ENCODE measurements around the gene SELENOP. TPM values are rescaled to one million over a fixed set of nuclear protein-coding genes. Genes with fewer than 3 reads are reported as not detected.
A peak's percentile ranks its signal among the peaks of the same experiment; 100 is the strongest.

SELENOP gene
- total RNA-seq, 4 donors from 2014 or later, result 79.2 to 489 (median 247) TPM

DNA sequence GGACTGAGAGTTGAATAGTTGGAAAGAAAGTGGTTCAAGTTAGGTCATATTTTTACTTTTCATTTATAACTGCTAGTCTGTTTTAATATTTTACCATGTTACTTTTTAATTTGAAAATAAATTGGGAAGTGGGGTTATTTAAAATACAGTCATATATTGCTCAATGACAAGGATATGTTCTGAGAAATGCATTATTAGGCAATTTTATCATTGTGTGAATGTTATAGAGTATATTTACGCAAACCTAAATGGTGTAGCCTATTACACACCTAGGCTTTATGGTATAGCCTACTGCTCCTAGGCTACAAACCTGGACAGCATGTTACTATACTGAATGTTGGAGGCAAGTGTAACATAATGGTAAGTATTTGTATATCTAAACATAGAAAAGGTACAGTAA lies 49.9 kb downstream of the SELENOP start:
- no peak for TF ChIP-seq POLR2A (IDR thresholded peaks at IDR 0.05)
- no peak for TF ChIP-seq EP300 (IDR thresholded peaks at IDR 0.05)
- TF ChIP-seq, protein P1, sequence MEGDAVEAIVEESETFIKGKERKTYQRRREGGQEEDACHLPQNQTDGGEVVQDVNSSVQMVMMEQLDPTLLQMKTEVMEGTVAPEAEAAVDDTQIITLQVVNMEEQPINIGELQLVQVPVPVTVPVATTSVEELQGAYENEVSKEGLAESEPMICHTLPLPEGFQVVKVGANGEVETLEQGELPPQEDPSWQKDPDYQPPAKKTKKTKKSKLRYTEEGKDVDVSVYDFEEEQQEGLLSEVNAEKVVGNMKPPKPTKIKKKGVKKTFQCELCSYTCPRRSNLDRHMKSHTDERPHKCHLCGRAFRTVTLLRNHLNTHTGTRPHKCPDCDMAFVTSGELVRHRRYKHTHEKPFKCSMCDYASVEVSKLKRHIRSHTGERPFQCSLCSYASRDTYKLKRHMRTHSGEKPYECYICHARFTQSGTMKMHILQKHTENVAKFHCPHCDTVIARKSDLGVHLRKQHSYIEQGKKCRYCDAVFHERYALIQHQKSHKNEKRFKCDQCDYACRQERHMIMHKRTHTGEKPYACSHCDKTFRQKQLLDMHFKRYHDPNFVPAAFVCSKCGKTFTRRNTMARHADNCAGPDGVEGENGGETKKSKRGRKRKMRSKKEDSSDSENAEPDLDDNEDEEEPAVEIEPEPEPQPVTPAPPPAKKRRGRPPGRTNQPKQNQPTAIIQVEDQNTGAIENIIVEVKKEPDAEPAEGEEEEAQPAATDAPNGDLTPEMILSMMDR (IDR thresholded peaks at IDR 0.05), result no peak
- no peaks in the 10 kb centered on the region for H3K9me3 ChIP-seq
- WGBS, 2 donors (ENCODE audit: low coverage in 1 of 2), result 94 to 100% methylated on average over 1 of the region's 1 CpG

DNA sequence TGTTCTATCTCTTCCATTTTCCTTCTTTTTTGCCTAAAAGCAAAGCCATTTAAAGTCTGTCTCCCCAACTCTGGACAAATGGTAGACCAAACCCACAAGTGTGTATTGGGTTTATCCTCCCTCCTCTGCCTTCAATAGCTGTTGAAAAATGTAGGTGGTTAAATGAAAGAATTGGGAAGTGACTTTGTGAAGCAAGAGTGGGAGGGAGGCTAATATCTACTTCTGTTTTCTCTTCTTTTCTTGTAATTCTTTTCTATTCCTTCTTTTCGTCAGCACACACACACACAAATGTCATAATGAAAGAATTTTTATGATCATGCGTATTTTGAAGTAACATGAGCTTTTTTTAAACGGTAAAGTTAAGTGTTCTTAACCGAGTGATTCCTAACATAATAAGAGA lies 51.3 kb downstream of the SELENOP start:
- no peak overlapping the region for H3K27ac ChIP-seq
- ATAC-seq, result no peak
- 76 to 85% methylated on average over 3 to 4 of the region's 4 CpGs for WGBS, 2 donors (ENCODE audit: low coverage in 1 of 2)
- no peaks in the 10 kb centered on the region for H3K4me1 ChIP-seq
- H3K9me3 ChIP-seq, result no peaks in the 10 kb centered on the region
- H3K4me3 ChIP-seq, result no peak overlapping the region
- no peaks in the 10 kb centered on the region for H3K36me3 ChIP-seq
- TF ChIP-seq EP300 (IDR thresholded peaks at IDR 0.05), result no peak
- TF ChIP-seq, protein P1 (IDR thresholded peaks at IDR 0.05), result no peak
- TF ChIP-seq POLR2A (IDR thresholded peaks at IDR 0.05), result no peak
- TF ChIP-seq POLR2AphosphoS5 (IDR thresholded peaks at IDR 0.05), result no peak
- H3K27me3 ChIP-seq, result peaks cover 4% of the 10 kb centered on the region

More for the DNA sequence above, 49.9 kb downstream of the SELENOP start:
- peaks cover 4% of the 10 kb centered on the region for H3K27me3 ChIP-seq
- no peaks in the 10 kb centered on the region for H3K36me3 ChIP-seq
- no peaks in the 10 kb centered on the region for H3K4me1 ChIP-seq
- no peak overlapping the region for H3K4me3 ChIP-seq
- H3K27ac ChIP-seq, result no peak overlapping the region
- ATAC-seq, result no peak

DNA sequence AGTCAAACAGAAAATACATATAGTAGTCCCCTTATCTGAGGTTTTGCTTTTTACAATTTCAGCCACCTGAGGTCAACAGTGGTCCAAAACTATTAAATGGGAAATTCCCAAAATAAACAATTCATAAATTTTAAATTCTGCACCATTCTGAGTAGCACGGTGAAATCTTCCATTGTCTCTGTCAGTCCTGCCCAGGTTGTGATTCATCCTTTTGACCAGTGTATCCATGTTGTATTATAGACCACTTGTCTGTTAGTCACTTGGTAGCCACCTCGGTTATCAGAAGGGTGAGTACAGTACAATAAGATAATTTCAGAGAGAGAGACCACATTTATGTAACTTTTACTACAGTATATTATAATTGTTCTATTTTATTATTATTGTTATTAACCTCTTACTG lies 52.2 kb downstream of the SELENOP start:
- ATAC-seq, result no peak
- no peaks in the 10 kb centered on the region for H3K4me1 ChIP-seq
- H3K4me3 ChIP-seq, result no peak overlapping the region
- no peak overlapping the region for H3K27ac ChIP-seq
- WGBS, 2 donors (ENCODE audit: low coverage in 1 of 2), result 70 to 85% methylated on average over 2 of the region's 2 CpGs
- H3K9me3 ChIP-seq, result no peaks in the 10 kb centered on the region
- TF ChIP-seq POLR2AphosphoS5 (IDR thresholded peaks at IDR 0.05), result no peak
- TF ChIP-seq EP300 (IDR thresholded peaks at IDR 0.05), result no peak
- TF ChIP-seq, protein P1 (IDR thresholded peaks at IDR 0.05), result no peak
- no peak for TF ChIP-seq POLR2A (IDR thresholded peaks at IDR 0.05)
- no peaks in the 10 kb centered on the region for H3K36me3 ChIP-seq
- peaks cover 4% of the 10 kb centered on the region for H3K27me3 ChIP-seq

DNA sequence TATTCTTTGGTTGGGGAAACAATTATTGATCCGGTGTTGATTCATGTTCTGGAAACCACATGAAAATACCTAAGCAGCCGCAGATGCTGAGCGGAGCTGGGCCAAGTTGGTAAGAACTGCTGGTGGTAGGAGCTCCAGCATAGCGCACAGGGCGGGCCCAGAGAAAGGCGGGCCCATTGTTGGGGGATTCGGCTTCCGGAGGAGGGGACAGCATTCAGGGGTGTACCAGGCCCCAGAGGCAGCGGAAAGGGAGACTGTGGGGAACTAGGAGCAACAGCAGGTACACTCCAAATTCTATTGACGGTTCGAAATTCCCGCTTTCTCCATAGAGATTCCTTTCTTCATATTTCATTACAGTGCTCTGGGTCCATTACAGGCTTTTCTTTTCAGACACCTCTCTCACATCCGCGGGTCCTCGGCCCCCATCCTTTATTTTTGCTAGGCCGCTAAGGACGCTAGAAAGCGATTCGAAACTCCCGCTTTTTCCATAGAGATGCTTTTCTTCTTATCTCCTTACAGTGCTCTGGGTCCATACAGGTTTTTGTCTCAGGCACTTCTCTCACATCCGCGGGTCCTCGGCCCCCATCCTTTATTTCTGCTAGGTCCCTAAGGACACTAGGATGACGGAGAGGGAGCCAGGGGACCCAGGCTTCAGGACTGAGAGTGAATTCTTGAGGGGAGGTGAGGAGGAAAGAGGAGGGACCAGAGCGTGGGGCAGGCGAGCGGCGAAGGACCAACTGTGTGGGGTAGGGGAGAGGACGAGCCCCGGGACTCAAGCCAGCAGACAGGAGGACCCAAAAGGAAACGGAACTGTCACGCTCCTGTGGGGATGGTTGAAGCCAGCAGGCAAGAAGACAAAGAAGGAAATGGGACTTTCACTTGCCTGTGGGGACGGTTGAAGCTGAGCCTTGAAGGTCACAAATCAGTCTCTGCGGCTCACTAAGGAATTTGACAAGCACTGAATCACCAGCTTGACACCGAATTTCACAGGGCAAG lies 54.8 kb downstream of the SELENOP start, which contains the start of gene CCDC152:
Gene CCDC152, plus strand, starts transcription at position 213 of the 996 bp plus-strand sequence. CDS start 2,304 bp downstream, outside the sequence.
- H3K4me1 ChIP-seq, result no peaks in the 10 kb centered on the region
- TF ChIP-seq POLR2A (IDR thresholded peaks at IDR 0.05) (no peak), POLR2AphosphoS5 (IDR thresholded peaks at IDR 0.05) (no peak), EP300 (IDR thresholded peaks at IDR 0.05) (no peak)
- TF ChIP-seq, protein P1 (IDR thresholded peaks at IDR 0.05), result no peak
- 32 to 43% methylated on average over 20 to 26 of the region's 35 CpGs for WGBS, 2 donors (ENCODE audit: low coverage in 1 of 2)
- ATAC-seq, result no peak
- no peak within 1 kb of the TSS for H3K27ac ChIP-seq
- peaks cover 4% of the 10 kb centered on the region for H3K27me3 ChIP-seq
- no peaks in the 10 kb centered on the region for H3K36me3 ChIP-seq
- peak within 1 kb of the TSS in 1 of 2 donors; percentile 31 for H3K4me3 ChIP-seq
- H3K9me3 ChIP-seq, result no peaks in the 10 kb centered on the region
